SK-N-SH treated with all-trans-retinoic acid at 6 μM for 48 hours (cell line): Measurements from ENCODE around the gene C9orf78.

ENCODE experiments used
- ATAC-seq: fragments of 200-7000 bp; cut with Tn5 transposase; 3 replicates; pipeline ENCODE4 v1.9.1; 2020; ENCODE audit warnings: mild to moderate bottlenecking, moderate library complexity
- BACH2 ChIP-seq: fragments of 250-450 bp; sonication (Bioruptor Pico); IDR thresholded peaks from 2 replicates; pipeline ENCODE4 v1.9.0; 2021; ENCODE audit warnings: mild to moderate bottlenecking, borderline replicate concordance
- CSDC2 ChIP-seq: fragments of 250-450 bp; sonication (Bioruptor Pico); IDR thresholded peaks from 2 replicates; pipeline ENCODE4 v1.5.0; 2020; ENCODE audit warnings: mild to moderate bottlenecking, moderate library complexity
- ESRRG ChIP-seq: fragments of 250-450 bp; sonication (Bioruptor Pico); IDR thresholded peaks from 2 replicates; pipeline ENCODE4 v1.6.1; 2021; ENCODE audit warnings: mild to moderate bottlenecking
- ISL1 ChIP-seq: fragments of 250-450 bp; sonication (Bioruptor Pico); IDR thresholded peaks from 2 replicates; pipeline ENCODE4 v2.1.2; 2022; ENCODE audit warnings: mild to moderate bottlenecking, moderate library complexity
- OSR1 ChIP-seq: fragments of 250-450 bp; sonication (Bioruptor Pico); IDR thresholded peaks from 2 replicates; pipeline ENCODE4 v1.8.0; 2022; ENCODE audit warnings: moderate library complexity, mild to moderate bottlenecking, inconsistent platforms
- POU6F1 ChIP-seq: fragments of 250-450 bp; sonication (Bioruptor Pico); IDR thresholded peaks from 2 replicates; pipeline ENCODE4 v1.8.0; 2021; ENCODE audit warnings: low read depth, mild to moderate bottlenecking, moderate library complexity, borderline replicate concordance
- PPARA ChIP-seq: fragments of 250-450 bp; sonication (Bioruptor Pico); IDR thresholded peaks from 2 replicates; pipeline ENCODE4 v1.5.0; 2020; ENCODE audit warnings: mild to moderate bottlenecking, borderline replicate concordance
- RARB ChIP-seq: fragments of 250-450 bp; sonication (Bioruptor Pico); IDR thresholded peaks from 2 replicates; pipeline ENCODE4 v1.8.0; 2021; ENCODE audit warnings: mild to moderate bottlenecking, moderate library complexity
- TOX ChIP-seq: fragments of 250-450 bp; sonication (Bioruptor Pico); IDR thresholded peaks from 2 replicates; pipeline ENCODE4 v1.8.0; 2021; ENCODE audit warnings: mild to moderate bottlenecking, moderate library complexity, borderline replicate concordance
- TSHZ2 ChIP-seq: fragments of 250-450 bp; sonication (Bioruptor Pico); IDR thresholded peaks from 2 replicates; pipeline ENCODE4 v1.5.0; 2020; ENCODE audit warnings: mild to moderate bottlenecking, moderate library complexity
- ZC3H10 ChIP-seq: fragments of 250-450 bp; sonication (Bioruptor Pico); IDR thresholded peaks from 2 replicates; pipeline ENCODE4 v1.5.1; 2021; ENCODE audit warnings: mild to moderate bottlenecking, moderate library complexity
- ZFP30 ChIP-seq: fragments of 450-650 bp; formaldehyde crosslinking; IDR thresholded peaks from 2 replicates; pipeline ENCODE4 v1.5.0; 2022; ENCODE audit warnings: mild to moderate bottlenecking, moderate library complexity
- ZNF565 ChIP-seq: fragments of 450-650 bp; formaldehyde crosslinking; conservative IDR thresholded peaks from 2 replicates; pipeline ENCODE4 v1.5.0; 2020; ENCODE audit warnings: low read depth, mild to moderate bottlenecking, moderate library complexity
- ZNF70 ChIP-seq: fragments of 450-650 bp; formaldehyde crosslinking; IDR thresholded peaks from 2 replicates; pipeline ENCODE4 v1.5.0; 2020; ENCODE audit warnings: mild to moderate bottlenecking, moderate library complexity
- TF ChIP-seq, protein P1 (sequence below): fragments of 250-450 bp; sonication (Bioruptor Pico); IDR thresholded peaks from 2 replicates; pipeline ENCODE4 v1.8.0; 2020; ENCODE audit warnings: mild to moderate bottlenecking, moderate library complexity, borderline replicate concordance
- TF ChIP-seq, protein P2 (sequence below): fragments of 250-450 bp; sonication (Bioruptor Pico); IDR thresholded peaks from 2 replicates; pipeline ENCODE4 v1.5.1; 2020; ENCODE audit warnings: low read depth, mild to moderate bottlenecking, moderate library complexity
- TF ChIP-seq, protein P3 (sequence below): fragments of 250-450 bp; sonication (Bioruptor Pico); IDR thresholded peaks from 2 replicates; pipeline ENCODE4 v1.5.1; 2021; ENCODE audit warnings: mild to moderate bottlenecking, moderate library complexity

Gene C9orf78

DNA sequence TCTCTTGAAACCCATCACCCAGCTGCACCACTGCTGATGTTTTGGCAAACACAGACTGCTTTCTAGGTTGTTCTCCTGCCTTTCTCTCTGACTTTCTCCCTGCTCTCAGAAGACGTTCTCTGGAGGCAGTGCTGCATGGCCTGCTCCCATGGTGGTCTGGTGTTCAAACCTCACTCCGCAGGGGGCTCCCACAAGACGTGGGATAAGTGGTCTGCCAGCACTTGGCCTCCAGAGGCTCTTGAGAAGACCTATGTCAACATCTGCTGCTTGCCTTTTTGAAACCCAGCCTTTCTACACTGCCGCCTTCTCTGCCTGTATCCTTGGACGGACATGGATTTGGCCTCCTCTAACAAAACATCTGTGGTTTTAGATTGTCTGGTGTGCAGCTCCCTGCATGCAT lies 16.7 kb upstream of the C9orf78 start:
- no peak for ATAC-seq
- no peak for TF ChIP-seq ZNF565 (CRISPR knock-in tag)
- TF ChIP-seq BACH2 (CRISPR knock-in tag), result no peak
- TF ChIP-seq ZFP30 (CRISPR knock-in tag), result no peak
- no peak for TF ChIP-seq OSR1 (CRISPR knock-in tag)
- no peak for TF ChIP-seq CSDC2
- no peak for TF ChIP-seq TOX (CRISPR knock-in tag)
- TF ChIP-seq POU6F1 (CRISPR knock-in tag), result no peak
- TF ChIP-seq, protein P1, sequence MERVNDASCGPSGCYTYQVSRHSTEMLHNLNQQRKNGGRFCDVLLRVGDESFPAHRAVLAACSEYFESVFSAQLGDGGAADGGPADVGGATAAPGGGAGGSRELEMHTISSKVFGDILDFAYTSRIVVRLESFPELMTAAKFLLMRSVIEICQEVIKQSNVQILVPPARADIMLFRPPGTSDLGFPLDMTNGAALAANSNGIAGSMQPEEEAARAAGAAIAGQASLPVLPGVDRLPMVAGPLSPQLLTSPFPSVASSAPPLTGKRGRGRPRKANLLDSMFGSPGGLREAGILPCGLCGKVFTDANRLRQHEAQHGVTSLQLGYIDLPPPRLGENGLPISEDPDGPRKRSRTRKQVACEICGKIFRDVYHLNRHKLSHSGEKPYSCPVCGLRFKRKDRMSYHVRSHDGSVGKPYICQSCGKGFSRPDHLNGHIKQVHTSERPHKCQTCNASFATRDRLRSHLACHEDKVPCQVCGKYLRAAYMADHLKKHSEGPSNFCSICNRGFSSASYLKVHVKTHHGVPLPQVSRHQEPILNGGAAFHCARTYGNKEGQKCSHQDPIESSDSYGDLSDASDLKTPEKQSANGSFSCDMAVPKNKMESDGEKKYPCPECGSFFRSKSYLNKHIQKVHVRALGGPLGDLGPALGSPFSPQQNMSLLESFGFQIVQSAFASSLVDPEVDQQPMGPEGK (CRISPR knock-in tag), result no peak
- no peak for TF ChIP-seq RARB (CRISPR knock-in tag)
- TF ChIP-seq, protein P2, sequence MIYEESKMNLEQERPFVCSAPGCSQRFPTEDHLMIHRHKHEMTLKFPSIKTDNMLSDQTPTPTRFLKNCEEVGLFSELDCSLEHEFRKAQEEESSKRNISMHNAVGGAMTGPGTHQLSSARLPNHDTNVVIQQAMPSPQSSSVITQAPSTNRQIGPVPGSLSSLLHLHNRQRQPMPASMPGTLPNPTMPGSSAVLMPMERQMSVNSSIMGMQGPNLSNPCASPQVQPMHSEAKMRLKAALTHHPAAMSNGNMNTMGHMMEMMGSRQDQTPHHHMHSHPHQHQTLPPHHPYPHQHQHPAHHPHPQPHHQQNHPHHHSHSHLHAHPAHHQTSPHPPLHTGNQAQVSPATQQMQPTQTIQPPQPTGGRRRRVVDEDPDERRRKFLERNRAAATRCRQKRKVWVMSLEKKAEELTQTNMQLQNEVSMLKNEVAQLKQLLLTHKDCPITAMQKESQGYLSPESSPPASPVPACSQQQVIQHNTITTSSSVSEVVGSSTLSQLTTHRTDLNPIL (CRISPR knock-in tag), result no peak
- TF ChIP-seq ISL1 (CRISPR knock-in tag), result no peak
- TF ChIP-seq ESRRG (CRISPR knock-in tag), result no peak
- TF ChIP-seq ZNF70 (CRISPR knock-in tag), result no peak
- TF ChIP-seq PPARA (CRISPR knock-in tag), result no peak

- TF ChIP-seq POU6F1 (CRISPR knock-in tag) (no peak), ZNF565 (CRISPR knock-in tag) (no peak), PPARA (CRISPR knock-in tag) (no peak), ZC3H10 (CRISPR knock-in tag) (no peak)
- TF ChIP-seq, protein P1 (CRISPR knock-in tag), result no peak
- TF ChIP-seq, protein P3, sequence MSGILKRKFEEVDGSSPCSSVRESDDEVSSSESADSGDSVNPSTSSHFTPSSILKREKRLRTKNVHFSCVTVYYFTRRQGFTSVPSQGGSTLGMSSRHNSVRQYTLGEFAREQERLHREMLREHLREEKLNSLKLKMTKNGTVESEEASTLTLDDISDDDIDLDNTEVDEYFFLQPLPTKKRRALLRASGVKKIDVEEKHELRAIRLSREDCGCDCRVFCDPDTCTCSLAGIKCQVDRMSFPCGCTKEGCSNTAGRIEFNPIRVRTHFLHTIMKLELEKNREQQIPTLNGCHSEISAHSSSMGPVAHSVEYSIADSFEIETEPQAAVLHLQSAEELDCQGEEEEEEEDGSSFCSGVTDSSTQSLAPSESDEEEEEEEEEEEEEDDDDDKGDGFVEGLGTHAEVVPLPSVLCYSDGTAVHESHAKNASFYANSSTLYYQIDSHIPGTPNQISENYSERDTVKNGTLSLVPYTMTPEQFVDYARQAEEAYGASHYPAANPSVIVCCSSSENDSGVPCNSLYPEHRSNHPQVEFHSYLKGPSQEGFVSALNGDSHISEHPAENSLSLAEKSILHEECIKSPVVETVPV, result no peak
- no peak for ATAC-seq
Measured at GRCh38 chr9:129850821-129851550, 15.9 kb upstream of the C9orf78 start.

DNA sequence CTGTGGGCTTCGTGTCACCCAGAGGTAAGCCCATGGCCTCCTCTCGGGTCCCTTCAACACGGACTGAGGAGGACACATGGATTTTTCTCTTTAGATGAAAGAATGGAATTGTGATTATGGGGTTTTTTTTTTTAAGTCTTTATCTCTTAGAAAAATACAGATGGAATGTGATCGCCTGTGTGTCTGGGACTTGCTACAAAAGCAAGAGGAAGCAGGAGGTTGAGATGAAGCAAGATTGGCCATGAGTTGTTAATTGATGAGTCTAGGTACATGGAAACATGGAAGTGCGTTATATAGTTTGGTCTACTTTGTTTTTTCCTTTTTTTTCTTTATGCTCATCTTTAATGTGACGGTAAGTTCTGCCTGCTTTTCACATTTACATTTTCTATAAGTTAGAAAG lies 14.8 kb upstream of the C9orf78 start:
- ATAC-seq, result no peak
- TF ChIP-seq POU6F1 (CRISPR knock-in tag) (no peak), ESRRG (CRISPR knock-in tag) (no peak), ISL1 (CRISPR knock-in tag) (no peak), ZNF565 (CRISPR knock-in tag) (no peak), TSHZ2 (CRISPR knock-in tag) (no peak), ZNF70 (CRISPR knock-in tag) (no peak), BACH2 (CRISPR knock-in tag) (no peak), OSR1 (CRISPR knock-in tag) (no peak)
- TF ChIP-seq, protein P1 (CRISPR knock-in tag), result no peak
- TF ChIP-seq, all 23 proteins: peak for 0
